Astrocyte (in vitro differentiated cells and primary cell): ENCODE data around the gene ZBTB46.

Experiments
- CTCF ChIP-seq: IDR thresholded peaks from 2 replicates; pipeline ENCODE4 v1.5.1; 2011; ENCODE audit warnings: low read depth, mild to moderate bottlenecking, inconsistent platforms, low read length, moderate library complexity; ENCODE audit not compliant: insufficient read depth
- EZH2 ChIP-seq: IDR thresholded peaks from 2 replicates; pipeline ENCODE4 v1.6.1; 2012; ENCODE audit warnings: mild to moderate bottlenecking, low read length, inconsistent platforms; ENCODE audit not compliant: insufficient read depth

GRCh38 chr20:63735859-63736718, 95.0 kb downstream of the ZBTB46 start, which contains the start of gene LIME1:
- TF ChIP-seq CTCF (no peak), EZH2 (no peak)
